Spinal cord (tissue), 10 donors: ENCODE data around the gene SMAD4. TPM values are rescaled to one million over a fixed set of nuclear protein-coding genes. Genes with fewer than 3 reads are reported as not detected.

Experiments used
- DNase-seq, 6 donors: peaks; one replicate each; pipeline versions ENCODE4 v3.0.0 to v3.0.0-alpha.2; 2013 to 2015; ENCODE audit warnings: low spot score in 6 of 6, low read depth in 4 of 6
- H3K27ac ChIP-seq: one replicate; pipeline ENCODE4 v1.5.1; 2013; ENCODE audit warnings: low read depth, low read length, control low read depth
- H3K27me3 ChIP-seq: one replicate; pipeline ENCODE4 v1.6.1; 2013; ENCODE audit warnings: low read length; ENCODE audit not compliant: control insufficient read depth, insufficient read depth
- H3K36me3 ChIP-seq: one replicate; pipeline ENCODE4 v1.6.1; 2013; ENCODE audit warnings: low read length; ENCODE audit not compliant: control insufficient read depth, insufficient read depth
- H3K4me1 ChIP-seq: one replicate; pipeline ENCODE4 v1.6.1; 2013; ENCODE audit warnings: low read length; ENCODE audit not compliant: control insufficient read depth, insufficient read depth
- H3K4me3 ChIP-seq: one replicate; pipeline ENCODE4 v1.5.1; 2013; ENCODE audit warnings: low read depth, low read length, control low read depth
- H3K9me3 ChIP-seq: one replicate; pipeline ENCODE4 v1.6.1; 2013; ENCODE audit warnings: low read length; ENCODE audit not compliant: control insufficient read depth, insufficient read depth
- WGBS: methylation state at CpG from one replicate; pipeline ENCODE4 v1.1.5; 2013; ENCODE audit warnings: missing lambda C conversion rate; ENCODE audit not compliant: insufficient coverage; 5-methylcytosine and 5-hydroxymethylcytosine counted together
- polyA plus RNA-seq, 2 donors: library from polyadenylated mRNA; unstranded; fragments of 120-200 nt; gene quantifications; one replicate each; pipeline ENCODE4 v1.2.1, GENCODE V29; 2013; ENCODE audit not compliant: insufficient read length in 2 of 2
- total RNA-seq, 2 donors: library from RNA; depleted of rRNA in 1 of 2; stranded (reverse); fragments of 120-200 nt in 1 of 2; fragments of >200 nt in 1 of 2; gene quantifications; one replicate each; pipeline versions ENCODE4 v1.2.3 to v1.2.4, GENCODE V29; 2013 to 2014
- donor health status: healthy.

SMAD4 gene
- total and polyA plus RNA-seq, 4 donors, result 76.5 to 129 (median 85.2) TPM

- H3K4me3 ChIP-seq, result no peak overlapping the region
- peaks cover 21% of the 10 kb centered on the region for H3K36me3 ChIP-seq
- no peaks in the 10 kb centered on the region for H3K9me3 ChIP-seq
- no peaks in the 10 kb centered on the region for H3K4me1 ChIP-seq
- no peak overlapping the region for H3K27ac ChIP-seq
- no peak for DNase-seq
- no peaks in the 10 kb centered on the region for H3K27me3 ChIP-seq
- WGBS, result no CpG with 5 or more reads among the region's 3 CpGs
Measured at GRCh38 chr18:51059969-51060368, 30.0 kb downstream of the SMAD4 start.

DNA sequence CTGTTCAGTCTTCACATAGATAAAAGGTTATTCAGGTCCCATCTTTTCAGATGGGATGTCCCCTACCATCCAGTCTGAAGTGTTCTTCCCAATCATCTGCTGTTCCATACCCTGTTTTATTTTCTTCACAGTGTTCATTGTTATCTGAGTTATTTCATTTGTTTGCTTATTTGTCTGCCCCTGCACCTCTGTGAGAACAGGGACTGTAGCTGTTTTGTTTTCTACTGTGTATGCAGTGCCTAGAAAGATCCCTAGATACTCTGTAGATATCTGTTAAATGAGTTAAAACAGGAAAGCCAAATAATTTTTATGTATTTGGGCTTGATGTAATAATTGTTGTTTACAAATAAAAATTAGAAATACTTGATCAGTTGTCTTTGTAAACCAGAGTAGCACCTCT is 34.2 kb downstream of the SMAD4 start:
- Histone ChIP-seq H3K4me3 (no peak overlapping the region), H3K27me3 (no peaks in the 10 kb centered on the region), H3K27ac (no peak overlapping the region), H3K36me3 (peaks cover 22% of the 10 kb centered on the region), H3K4me1 (no peaks in the 10 kb centered on the region), H3K9me3 (no peaks in the 10 kb centered on the region)
- no peak for DNase-seq

DNA sequence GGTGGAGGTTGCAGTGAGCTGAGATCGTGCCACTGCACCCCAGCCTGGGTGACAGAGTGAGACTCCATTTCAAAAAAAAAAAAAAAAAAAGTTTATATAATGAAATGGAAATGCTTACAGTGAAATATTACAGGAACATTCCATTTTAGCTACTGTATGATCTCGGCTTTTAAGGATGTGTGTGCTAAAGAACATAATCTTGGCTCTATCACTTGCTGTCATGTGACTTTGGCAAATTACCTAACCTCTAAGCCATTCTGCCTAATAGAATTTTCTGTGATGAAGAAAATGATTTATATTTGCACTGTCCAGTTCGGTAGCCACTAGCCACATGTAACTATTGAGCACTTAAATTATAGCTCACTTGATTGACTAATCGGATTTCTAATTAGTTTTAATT is 36.3 kb downstream of the SMAD4 start:
- Histone ChIP-seq H3K4me3 (no peak overlapping the region), H3K36me3 (peaks cover 16% of the 10 kb centered on the region), H3K4me1 (no peaks in the 10 kb centered on the region), H3K27ac (no peak overlapping the region), H3K27me3 (no peaks in the 10 kb centered on the region), H3K9me3 (no peaks in the 10 kb centered on the region)
- DNase-seq, result no peak
- WGBS, result no CpG with 5 or more reads among the region's 4 CpGs

GRCh38 chr18:51068105-51068504 is 38.1 kb downstream of the SMAD4 start:
- H3K4me1 ChIP-seq, result no peaks in the 10 kb centered on the region
- no peaks in the 10 kb centered on the region for H3K9me3 ChIP-seq
- WGBS, result 83% methylated on average over 1 of the region's 4 CpGs
- H3K36me3 ChIP-seq, result peaks cover 11% of the 10 kb centered on the region
- no peak overlapping the region for H3K4me3 ChIP-seq
- no peaks in the 10 kb centered on the region for H3K27me3 ChIP-seq
- no peak overlapping the region for H3K27ac ChIP-seq
- DNase-seq, result no peak

GRCh38 chr18:51069885-51070284 is 39.9 kb downstream of the SMAD4 start:
- no CpG with 5 or more reads among the region's 1 CpG for WGBS
- no peak for DNase-seq
- Histone ChIP-seq H3K4me1 (no peaks in the 10 kb centered on the region), H3K27me3 (no peaks in the 10 kb centered on the region), H3K27ac (no peak overlapping the region), H3K36me3 (peaks cover 7% of the 10 kb centered on the region), H3K4me3 (no peak overlapping the region), H3K9me3 (no peaks in the 10 kb centered on the region)

GRCh38 chr18:51070545-51070944 is 40.5 kb downstream of the SMAD4 start:
- H3K4me1 ChIP-seq, result no peaks in the 10 kb centered on the region
- H3K27ac ChIP-seq, result no peak overlapping the region
- no peak overlapping the region for H3K4me3 ChIP-seq
- WGBS, result no CpG with 5 or more reads among the region's 2 CpGs
- H3K9me3 ChIP-seq, result no peaks in the 10 kb centered on the region
- H3K27me3 ChIP-seq, result no peaks in the 10 kb centered on the region
- peaks cover 7% of the 10 kb centered on the region for H3K36me3 ChIP-seq
- no peak for DNase-seq

- peaks cover 3% of the 10 kb centered on the region for H3K36me3 ChIP-seq
Measured at GRCh38 chr18:51072586-51073313, 42.7 kb downstream of the SMAD4 start.

DNA sequence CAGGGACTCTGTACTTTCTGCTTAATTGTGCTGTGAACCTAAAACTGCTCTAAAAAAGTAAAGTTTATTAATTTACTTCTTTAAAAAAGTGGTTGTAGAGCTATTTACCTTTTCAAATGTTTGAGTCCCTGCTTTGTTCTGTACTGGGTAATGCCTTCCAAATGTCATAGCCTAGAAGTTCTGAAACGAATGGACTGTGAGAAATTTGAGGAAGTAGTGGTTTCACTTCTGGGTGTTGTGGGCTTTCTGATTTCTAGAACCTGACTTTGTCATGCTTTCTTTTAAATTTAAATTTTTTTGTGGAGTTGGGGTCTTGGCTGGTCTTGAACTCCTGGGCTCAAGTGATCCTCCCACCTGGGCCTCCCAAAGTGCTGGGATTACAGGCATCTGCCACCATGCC is 44.6 kb downstream of the SMAD4 start:
- no peak overlapping the region for H3K4me3 ChIP-seq
- WGBS, result 100% methylated on average over 1 of the region's 1 CpG
- H3K27me3 ChIP-seq, result no peaks in the 10 kb centered on the region
- no peaks in the 10 kb centered on the region for H3K9me3 ChIP-seq
- no peaks in the 10 kb centered on the region for H3K36me3 ChIP-seq
- no peaks in the 10 kb centered on the region for H3K4me1 ChIP-seq
- DNase-seq, result no peak
- H3K27ac ChIP-seq, result no peak overlapping the region

More at GRCh38 chr18:51072586-51073313, 42.7 kb downstream of the SMAD4 start:
- Histone ChIP-seq H3K4me3 (no peak overlapping the region), H3K27ac (no peak overlapping the region), H3K27me3 (no peaks in the 10 kb centered on the region), H3K4me1 (no peaks in the 10 kb centered on the region), H3K9me3 (no peaks in the 10 kb centered on the region)
- WGBS, result no CpG with 5 or more reads among the region's 6 CpGs
- DNase-seq, result no peak

GRCh38 chr18:51076503-51076902 is 46.5 kb downstream of the SMAD4 start:
- WGBS, result 64% methylated on average over 4 of the region's 4 CpGs
- Histone ChIP-seq H3K36me3 (peaks cover 3% of the 10 kb centered on the region), H3K9me3 (no peaks in the 10 kb centered on the region), H3K27me3 (no peaks in the 10 kb centered on the region), H3K4me1 (no peaks in the 10 kb centered on the region), H3K27ac (no peak overlapping the region), H3K4me3 (no peak overlapping the region)
- no peak for DNase-seq

DNA sequence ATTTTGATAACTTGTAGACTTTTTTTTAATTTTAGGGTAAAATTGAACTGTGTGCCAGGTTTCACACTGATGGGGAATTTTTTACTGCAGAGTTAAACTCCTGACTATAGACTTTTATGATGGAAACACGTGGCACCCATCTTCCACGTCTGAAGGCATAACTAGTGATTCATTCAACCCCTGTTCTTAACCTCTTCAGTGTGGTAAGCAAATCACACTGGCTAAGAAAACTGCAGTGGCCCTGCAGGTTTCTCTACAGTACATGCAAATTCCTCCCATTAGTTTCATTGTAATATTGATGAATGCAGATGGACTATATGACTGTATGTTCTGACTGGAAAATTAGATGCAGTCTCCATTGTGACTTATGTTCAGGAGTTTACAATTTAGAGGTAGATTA is 47.2 kb downstream of the SMAD4 start:
- no CpG with 5 or more reads among the region's 2 CpGs for WGBS
- Histone ChIP-seq H3K4me1 (no peaks in the 10 kb centered on the region), H3K27ac (no peak overlapping the region), H3K9me3 (no peaks in the 10 kb centered on the region), H3K27me3 (no peaks in the 10 kb centered on the region), H3K4me3 (no peak overlapping the region), H3K36me3 (peaks cover 3% of the 10 kb centered on the region)
- no peak for DNase-seq
